Spleen (tissue), 7 donors: ENCODE data around the gene RANBP10.

ENCODE experiments used
- CTCF ChIP-seq, 11 experiments: fragments of 200-600 bp in 7 of 11; fragments of 450-650 bp in 4 of 11; sonication (generic) in 4 of 11; IDR thresholded peaks in 8 of 11; conservative IDR thresholded peaks in 3 of 11; 1 replicate in 7 of 11; 2 replicates in 4 of 11; pipeline versions ENCODE4 v1.4.0 to v1.8.0; 2016 to 2021; ENCODE audit warnings: antibody characterized with exemption in 11 of 11, inconsistent platforms in 4 of 11, mild to moderate bottlenecking in 1 of 11
- POLR2A ChIP-seq, 3 donors: fragments of 450-650 bp; IDR thresholded peaks; one replicate each; pipeline ENCODE4 v1.5.1; 2017; ENCODE audit warnings: antibody characterized with exemption in 3 of 3, mild to moderate bottlenecking in 1 of 3
- donor health status: DM: no; HTN: no; CAD: no; lungs with moderate emphysema.
- donor health status: DM: no; HTN: no; CAD: no.
- donor health status: DM: no; HTN: no; CAD: no.

- TF ChIP-seq CTCF (IDR thresholded peaks at IDR 0.05 in 8 of 11, conservative IDR thresholded peaks at IDR 0.05 in 3 of 11) (no peak), POLR2A (IDR thresholded peaks at IDR 0.05) (no peak)
Measured at GRCh38 chr16:67800338-67800926, 5.9 kb downstream of the RANBP10 start.
